Measurements from ENCODE around the gene VTN. TPM values are rescaled to one million over a fixed set of nuclear protein-coding genes. Genes with fewer than 3 reads are reported as not detected.

VTN gene
- polyA plus RNA-seq, 1 donor (not counting 4 experiments of a cell fraction or from before 2014, with no cell fraction given) = not detected

- no peaks in the 10 kb centered on the region for H3K9me1 ChIP-seq (ENCODE audit: control insufficient read depth, extremely low read depth, insufficient read depth, low read length)
- DNase-seq (ENCODE audit: low read depth, low spot score) (no peak), FAIRE-seq (no peak)
- H3K9me3 ChIP-seq (ENCODE audit: control insufficient read depth, low read depth, low read length) = no peaks in the 10 kb centered on the region
- TF ChIP-seq, protein P1, sequence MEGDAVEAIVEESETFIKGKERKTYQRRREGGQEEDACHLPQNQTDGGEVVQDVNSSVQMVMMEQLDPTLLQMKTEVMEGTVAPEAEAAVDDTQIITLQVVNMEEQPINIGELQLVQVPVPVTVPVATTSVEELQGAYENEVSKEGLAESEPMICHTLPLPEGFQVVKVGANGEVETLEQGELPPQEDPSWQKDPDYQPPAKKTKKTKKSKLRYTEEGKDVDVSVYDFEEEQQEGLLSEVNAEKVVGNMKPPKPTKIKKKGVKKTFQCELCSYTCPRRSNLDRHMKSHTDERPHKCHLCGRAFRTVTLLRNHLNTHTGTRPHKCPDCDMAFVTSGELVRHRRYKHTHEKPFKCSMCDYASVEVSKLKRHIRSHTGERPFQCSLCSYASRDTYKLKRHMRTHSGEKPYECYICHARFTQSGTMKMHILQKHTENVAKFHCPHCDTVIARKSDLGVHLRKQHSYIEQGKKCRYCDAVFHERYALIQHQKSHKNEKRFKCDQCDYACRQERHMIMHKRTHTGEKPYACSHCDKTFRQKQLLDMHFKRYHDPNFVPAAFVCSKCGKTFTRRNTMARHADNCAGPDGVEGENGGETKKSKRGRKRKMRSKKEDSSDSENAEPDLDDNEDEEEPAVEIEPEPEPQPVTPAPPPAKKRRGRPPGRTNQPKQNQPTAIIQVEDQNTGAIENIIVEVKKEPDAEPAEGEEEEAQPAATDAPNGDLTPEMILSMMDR (optimal IDR thresholded peaks at IDR 0.05 in 1 of 3, IDR thresholded peaks at IDR 0.05 in 1 of 3, conservative IDR thresholded peaks at IDR 0.05 in 1 of 3; ENCODE audit: extremely low read depth in 1 of 3, insufficient read depth in 2 of 3, low read length in 3 of 3) = no peak
- no peak for TF ChIP-seq EZH2 (IDR thresholded peaks at IDR 0.05; ENCODE audit: low read length)
- no peak overlapping the region for H3K27ac ChIP-seq (ENCODE audit: control insufficient read depth, insufficient read depth, low read length)
- no peak overlapping the region for H3K9ac ChIP-seq (ENCODE audit: control insufficient read depth, extremely low read depth, insufficient read depth, low read length)
- H3K4me2 ChIP-seq (ENCODE audit: control insufficient read depth, extremely low read depth, insufficient read depth, low read depth, low read length) = no peak overlapping the region
- H3K4me1 ChIP-seq (ENCODE audit: control insufficient read depth, extremely low read depth, insufficient read depth, low read length) = peaks cover 10% of the 10 kb centered on the region
- H3K36me3 ChIP-seq (ENCODE audit: control insufficient read depth in 2 of 2, extremely low read depth in 1 of 2, insufficient read depth in 2 of 2, low read length in 2 of 2) = no peaks in the 10 kb centered on the region
- dilution Hi-C loops (cut with MboI; ENCODE audit: extremely low pct_ligation_motif_present, low sequenced_read_pairs) = no loop called here
- H2AFZ ChIP-seq (ENCODE audit: control insufficient read depth, low read length) = no peak overlapping the region
- H3K4me3 ChIP-seq (ENCODE audit: control insufficient read depth in 2 of 3, extremely low read depth in 1 of 3, insufficient read depth in 2 of 3, low read depth in 1 of 3, low read length in 3 of 3) = no peak overlapping the region
- no peaks in the 10 kb centered on the region for H4K20me1 ChIP-seq (ENCODE audit: control insufficient read depth, extremely low read depth, insufficient read depth, low read length)
- H3K79me2 ChIP-seq (ENCODE audit: control insufficient read depth, insufficient read depth, low read length) = no peaks in the 10 kb centered on the region
- no peaks in the 10 kb centered on the region for H3K27me3 ChIP-seq (ENCODE audit: control insufficient read depth, extremely low read depth, insufficient read depth, low read length)
Observed at GRCh38 chr17:28392491-28392890, 22.4 kb upstream of the VTN start.

DNA sequence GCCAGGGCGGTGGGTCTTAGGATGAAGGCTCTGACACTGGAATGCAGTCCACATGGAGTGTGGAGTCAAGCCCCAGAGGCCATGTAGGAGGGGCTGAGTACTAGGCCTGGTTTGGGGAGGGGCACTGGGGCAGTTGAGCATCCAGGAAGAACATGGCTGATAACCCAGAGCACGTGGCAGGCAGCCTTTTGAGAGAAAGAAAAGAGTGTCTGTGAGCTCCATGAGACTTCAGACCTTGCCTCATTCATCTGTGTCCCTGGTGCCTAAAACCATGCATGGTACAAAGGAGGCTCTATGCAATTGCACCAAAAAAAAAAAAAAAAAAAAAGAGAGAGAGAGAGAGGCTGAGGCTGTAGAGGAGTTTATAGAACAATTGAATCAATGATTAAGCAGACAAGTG is 21.3 kb upstream of the VTN start:
- H4K20me1 ChIP-seq (ENCODE audit: control insufficient read depth, extremely low read depth, insufficient read depth, low read length) = no peaks in the 10 kb centered on the region

More for the DNA sequence above, 21.3 kb upstream of the VTN start:
- DNase-seq (ENCODE audit: low read depth, low spot score) = no peak
- H3K4me3 ChIP-seq (ENCODE audit: control insufficient read depth in 2 of 3, extremely low read depth in 1 of 3, insufficient read depth in 2 of 3, low read depth in 1 of 3, low read length in 3 of 3) = no peak overlapping the region
- H3K9me3 ChIP-seq (ENCODE audit: control insufficient read depth, low read depth, low read length) = no peaks in the 10 kb centered on the region
- no peak for FAIRE-seq
- H3K79me2 ChIP-seq (ENCODE audit: control insufficient read depth, insufficient read depth, low read length) = no peaks in the 10 kb centered on the region
- H3K36me3 ChIP-seq (ENCODE audit: control insufficient read depth in 2 of 2, extremely low read depth in 1 of 2, insufficient read depth in 2 of 2, low read length in 2 of 2) = no peaks in the 10 kb centered on the region
- no peak overlapping the region for H3K4me2 ChIP-seq (ENCODE audit: control insufficient read depth, extremely low read depth, insufficient read depth, low read depth, low read length)
- TF ChIP-seq, protein P1 (optimal IDR thresholded peaks at IDR 0.05 in 1 of 3, IDR thresholded peaks at IDR 0.05 in 1 of 3, conservative IDR thresholded peaks at IDR 0.05 in 1 of 3; ENCODE audit: extremely low read depth in 1 of 3, insufficient read depth in 2 of 3, low read length in 3 of 3) = no peak
- TF ChIP-seq EZH2 (IDR thresholded peaks at IDR 0.05; ENCODE audit: low read length) = no peak
- no peaks in the 10 kb centered on the region for H3K9me1 ChIP-seq (ENCODE audit: control insufficient read depth, extremely low read depth, insufficient read depth, low read length)
- dilution Hi-C loops (cut with MboI; ENCODE audit: extremely low pct_ligation_motif_present, low sequenced_read_pairs) = no loop called here
- H3K9ac ChIP-seq (ENCODE audit: control insufficient read depth, extremely low read depth, insufficient read depth, low read length) = no peak overlapping the region
- no peak overlapping the region for H3K27ac ChIP-seq (ENCODE audit: control insufficient read depth, insufficient read depth, low read length)
- peaks cover 10% of the 10 kb centered on the region for H3K4me1 ChIP-seq (ENCODE audit: control insufficient read depth, extremely low read depth, insufficient read depth, low read length)
- H2AFZ ChIP-seq (ENCODE audit: control insufficient read depth, low read length) = no peak overlapping the region
- H3K27me3 ChIP-seq (ENCODE audit: control insufficient read depth, extremely low read depth, insufficient read depth, low read length) = no peaks in the 10 kb centered on the region

Measured in keratinocyte (primary cell).